HL-60/S4 (cell line): ENCODE results near the gene NFE2L2.
"Not testable (repeated sequence)": the region's sequence is repeated elsewhere in the genome, so short reads cannot be mapped to it uniquely, and the experiment has no call there.

Source experiments
- in situ Hi-C: fragments of 300-500 bp; cut with MboI; formaldehyde crosslinking; loops from 2 replicates; pipeline ENCODE4 v1.14.3; 2022; ENCODE audit warnings: low sequenced_read_pairs

The NFE2L2 gene

DNA sequence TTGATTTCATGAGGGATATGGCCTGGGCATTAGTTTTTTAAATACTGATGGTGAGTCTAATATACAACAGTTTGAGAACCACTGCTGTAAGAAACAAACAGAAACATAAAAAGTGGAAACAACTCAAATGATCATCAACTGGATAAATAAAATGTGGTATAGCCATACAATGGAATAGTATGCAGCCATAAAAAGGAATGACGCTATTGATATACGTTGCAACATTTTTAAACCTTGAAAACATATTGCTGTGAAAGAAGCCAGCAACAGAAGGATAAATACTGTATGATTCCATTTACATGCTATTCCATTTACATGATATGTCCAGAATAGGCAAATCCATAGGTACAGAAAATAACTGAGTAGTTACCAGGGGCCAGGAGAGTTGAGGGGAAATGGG, 6.5 kb downstream of the NFE2L2 start:
- in situ Hi-C loops, result no loop called here

DNA sequence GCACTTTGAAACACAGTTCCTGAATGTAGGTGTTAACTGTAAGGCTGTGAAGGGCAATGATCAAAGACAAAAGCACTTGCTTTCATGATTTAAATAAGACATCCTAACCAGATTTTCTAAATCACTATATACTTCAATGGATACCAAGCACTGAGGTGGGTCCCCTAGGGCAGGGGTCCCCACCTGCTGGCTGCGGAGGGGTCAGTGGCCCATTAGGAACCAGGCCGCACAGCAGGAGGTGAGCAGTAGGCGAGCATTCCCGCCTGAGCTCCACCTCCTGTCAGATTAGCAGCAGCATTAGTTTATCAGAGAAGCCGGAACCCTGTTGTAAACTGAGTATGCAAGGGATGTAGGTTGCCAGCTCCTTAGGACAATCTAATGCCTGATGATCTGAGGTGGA, 7.1 kb downstream of the NFE2L2 start:
- in situ Hi-C loops, result no loop called here

DNA sequence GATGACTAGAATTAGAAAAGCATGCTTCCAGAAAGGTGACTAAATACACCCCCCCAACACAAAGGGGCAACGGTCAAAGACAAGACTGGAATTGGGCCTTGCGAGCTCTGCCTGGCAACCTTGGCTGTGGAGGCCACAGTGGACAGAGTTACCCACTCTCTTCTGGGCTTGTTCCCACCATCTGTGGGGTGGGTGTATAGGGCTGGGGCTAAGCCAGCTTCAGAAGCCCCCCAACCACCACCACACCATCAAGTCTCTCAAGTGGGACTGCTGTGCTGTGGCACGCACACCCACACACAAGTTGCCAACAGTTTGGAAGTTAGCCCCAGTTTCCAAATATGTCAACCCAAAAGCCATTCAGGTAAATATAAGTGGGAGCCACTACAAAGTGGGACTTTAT, 7.8 kb downstream of the NFE2L2 start:
- in situ Hi-C loops, result no loop called here

DNA sequence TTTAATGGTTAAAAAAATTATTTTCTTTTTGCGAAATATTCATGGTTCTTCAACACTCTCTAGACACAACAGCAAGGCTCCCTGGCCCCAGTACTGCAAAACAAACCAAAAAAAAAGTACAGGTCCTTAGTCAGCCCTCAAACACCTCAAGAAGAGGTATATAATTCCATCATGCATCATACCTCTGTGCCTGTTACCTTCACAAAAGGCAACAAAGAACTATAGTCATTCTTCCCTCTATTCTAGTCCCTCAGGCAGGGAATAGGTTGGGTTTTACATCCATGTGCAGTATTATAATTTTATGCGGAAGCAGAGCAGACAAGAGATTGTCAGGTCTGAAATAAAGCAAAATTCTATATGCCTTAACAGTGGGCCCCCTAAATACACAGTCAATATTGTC, 8.5 kb downstream of the NFE2L2 start:
- in situ Hi-C loops, result no loop called here

DNA sequence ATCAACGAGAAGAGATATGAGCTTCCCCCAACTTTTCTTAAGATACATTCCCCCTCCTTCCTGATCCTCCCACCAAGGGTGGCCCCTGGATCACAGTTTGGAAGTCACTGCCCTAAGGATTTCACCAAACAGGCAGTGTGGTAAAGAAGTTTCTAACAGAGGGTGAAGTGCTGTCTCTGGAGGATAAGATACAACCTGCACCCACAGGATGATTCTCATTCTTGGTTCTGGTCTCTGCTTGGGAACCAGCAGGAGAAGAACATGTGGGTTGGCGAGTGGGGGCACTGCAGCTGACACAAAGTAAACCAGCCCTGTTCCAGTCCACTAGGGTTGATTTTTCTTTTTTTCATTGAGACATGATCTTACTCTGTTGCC, 9.3 kb downstream of the NFE2L2 start:
- in situ Hi-C loops, result no loop called here

DNA sequence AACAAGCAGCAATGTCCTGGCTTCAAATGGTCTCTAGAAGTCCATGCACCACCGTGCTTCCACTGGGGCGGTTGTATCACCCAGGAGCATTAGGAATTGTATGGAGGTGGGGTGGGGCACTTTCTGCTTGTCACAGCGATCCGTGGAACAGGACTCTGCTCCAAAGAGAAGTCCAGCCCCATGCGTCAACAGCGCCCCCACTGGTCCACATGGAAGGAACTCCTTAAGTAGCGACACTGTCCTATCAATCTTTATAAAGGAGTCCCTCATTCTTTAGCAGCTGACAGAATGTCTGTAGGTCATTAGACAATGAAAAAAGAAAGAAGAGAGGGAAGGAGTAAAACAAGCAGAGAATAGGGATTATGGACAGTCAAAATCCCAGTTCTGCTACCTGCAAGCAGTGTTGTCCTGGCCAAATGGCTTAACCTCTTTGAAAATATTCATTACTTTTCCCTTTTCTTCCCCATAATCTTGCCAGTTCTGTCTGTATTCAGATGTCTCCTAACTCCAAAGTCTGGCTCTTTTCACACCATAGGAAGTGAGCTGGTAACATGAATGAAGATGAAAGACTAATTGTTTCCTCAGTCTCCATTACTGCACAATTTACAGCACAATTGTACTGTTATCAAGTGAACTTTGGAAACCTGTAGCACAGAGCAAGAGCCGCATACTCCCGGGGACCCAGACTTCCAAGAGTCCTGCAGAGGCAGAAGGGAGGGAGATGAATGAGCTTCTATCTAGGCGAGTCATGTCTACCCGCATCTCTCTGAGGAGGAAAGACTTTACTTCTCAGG, 9.9 kb downstream of the NFE2L2 start:
- in situ Hi-C loops, result no loop called here

DNA sequence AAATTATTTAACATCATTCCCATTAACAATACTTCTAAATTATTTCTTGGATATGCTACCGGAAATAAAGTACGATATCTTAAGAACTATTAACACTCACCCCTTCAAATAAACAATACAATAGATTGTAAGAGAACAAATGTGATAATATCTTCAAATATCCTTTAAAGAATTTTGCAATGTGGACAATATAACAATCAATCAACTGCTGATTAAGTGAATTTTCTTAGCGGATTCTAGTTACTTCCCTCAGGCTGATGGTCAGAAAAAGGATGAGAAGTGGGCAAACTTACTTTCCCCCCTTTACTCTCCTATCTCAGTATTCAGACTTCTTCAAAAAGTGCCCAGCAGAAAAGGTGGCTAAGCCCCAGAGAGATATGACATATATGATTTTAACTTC, 10.8 kb downstream of the NFE2L2 start:
- in situ Hi-C loops, result no loop called here

DNA sequence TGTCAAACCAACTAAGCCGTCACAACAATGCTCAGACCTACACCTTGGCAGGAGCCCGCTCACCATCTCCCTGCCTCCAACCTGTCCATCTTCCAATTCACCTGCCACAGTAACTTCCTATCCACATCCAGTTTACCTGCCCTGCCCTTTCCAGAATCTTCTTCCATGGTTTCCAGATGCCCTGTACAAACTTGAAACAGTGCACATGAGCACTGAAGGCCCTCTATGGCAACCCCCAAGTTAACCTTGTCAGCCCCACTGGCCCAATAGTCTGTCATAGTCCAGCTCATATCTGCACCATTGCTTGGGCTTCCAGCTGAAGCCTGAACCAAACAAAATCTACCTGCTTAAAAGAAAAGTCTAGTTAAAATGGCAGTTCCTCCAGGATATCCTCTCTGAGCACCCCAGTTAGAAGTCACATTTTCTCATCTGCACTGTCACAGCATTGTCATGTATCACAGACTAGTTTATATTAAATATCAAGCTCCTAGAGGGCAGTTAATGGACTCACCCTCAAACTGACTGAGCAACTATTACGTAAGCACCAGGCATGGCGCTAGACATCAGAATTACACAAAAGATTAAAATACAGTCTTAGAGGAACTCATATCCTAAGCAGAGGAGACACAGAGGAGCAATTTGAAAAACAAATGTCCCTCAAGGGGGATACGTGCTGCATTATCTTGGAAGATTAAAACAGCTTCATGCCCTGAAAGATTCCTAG, 11.6 kb downstream of the NFE2L2 start:
- in situ Hi-C loops, result no loop called here

DNA sequence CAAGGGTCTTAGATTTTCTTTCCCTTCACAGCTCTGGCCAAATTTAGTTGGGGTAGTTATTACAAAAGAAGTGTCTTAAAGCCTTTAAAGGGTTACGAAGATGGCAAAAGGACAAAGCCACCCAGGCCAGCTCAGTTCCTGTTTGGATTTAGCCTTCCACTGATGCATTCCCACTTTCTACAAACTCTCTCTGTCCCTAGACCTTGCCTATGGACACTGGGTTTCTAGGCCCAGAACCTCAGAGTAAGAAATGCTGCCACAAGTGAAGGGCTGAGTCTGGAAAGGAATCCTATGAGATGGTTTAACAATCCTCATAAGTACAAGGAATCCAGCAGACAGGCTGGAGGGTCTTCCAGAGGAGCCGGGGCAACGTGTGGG, 13.4 kb downstream of the NFE2L2 start:
- in situ Hi-C loops, result no loop called here

DNA sequence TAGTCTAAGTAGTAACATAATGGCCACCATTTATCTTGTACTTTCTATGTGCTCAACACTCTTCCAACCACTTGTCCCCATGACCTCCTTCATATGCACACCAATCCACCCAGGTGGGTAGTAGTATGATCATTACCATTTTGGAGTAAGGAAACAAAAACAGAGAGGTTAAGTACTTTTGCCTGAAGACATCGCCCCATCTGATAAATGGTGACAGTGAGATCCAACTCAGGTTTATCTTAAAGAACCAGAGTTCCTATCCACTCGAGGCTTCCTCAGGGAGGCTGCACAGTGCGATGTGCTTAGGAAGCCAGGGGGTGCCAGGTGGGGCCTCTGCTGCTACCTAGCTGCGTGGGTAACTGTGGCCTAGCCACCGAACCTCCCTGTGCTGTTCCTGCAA, 14.1 kb downstream of the NFE2L2 start:
- in situ Hi-C loops, result no loop called here

DNA sequence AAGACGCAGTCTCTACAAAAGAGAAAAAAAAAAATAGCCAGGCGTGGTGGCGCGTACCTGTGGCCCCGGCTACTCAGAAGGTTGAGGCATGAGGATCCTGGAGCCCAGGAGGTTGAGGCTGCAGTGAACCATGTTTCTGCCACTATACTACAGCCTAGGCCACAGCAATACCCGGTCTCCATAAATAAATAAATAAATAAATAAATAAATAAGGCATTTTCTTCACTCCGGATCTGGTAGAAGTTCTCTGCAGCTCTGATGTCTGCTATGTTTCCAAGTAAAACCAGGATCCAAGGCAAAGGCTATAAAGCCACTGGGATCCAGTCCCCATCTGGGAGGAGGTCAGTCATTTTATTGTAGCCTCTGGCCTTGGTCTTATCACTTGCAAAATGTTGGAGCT, 15.5 kb downstream of the NFE2L2 start:
- in situ Hi-C loops, result no loop called here

DNA sequence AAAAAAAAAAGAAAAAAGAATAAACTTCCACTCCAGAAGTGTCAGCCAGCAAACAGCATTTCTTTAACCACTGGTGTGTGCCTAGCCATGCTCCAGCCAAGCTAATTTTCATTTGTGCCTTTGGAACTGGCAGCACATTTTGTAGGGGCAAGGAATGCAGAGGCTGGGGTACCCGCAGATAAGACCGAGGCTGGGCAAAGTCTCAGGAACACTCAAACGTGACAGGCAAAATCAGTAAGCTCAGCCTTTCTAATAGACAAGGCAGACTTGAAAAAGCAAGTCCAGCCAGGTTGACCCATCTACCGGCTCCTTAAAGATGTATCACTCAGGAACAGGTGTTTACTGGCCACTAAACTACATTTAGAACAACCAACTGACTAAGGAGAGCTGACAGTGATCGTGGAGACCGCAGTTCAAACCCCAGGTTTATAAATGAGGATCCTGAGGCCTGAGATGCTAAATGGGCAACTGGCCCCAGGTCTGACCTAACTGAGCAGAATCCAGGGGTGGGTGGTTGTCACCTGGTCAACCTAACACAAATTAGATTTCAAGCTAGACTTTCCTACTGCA, 16.7 kb downstream of the NFE2L2 start:
- in situ Hi-C loops, result no loop called here

DNA sequence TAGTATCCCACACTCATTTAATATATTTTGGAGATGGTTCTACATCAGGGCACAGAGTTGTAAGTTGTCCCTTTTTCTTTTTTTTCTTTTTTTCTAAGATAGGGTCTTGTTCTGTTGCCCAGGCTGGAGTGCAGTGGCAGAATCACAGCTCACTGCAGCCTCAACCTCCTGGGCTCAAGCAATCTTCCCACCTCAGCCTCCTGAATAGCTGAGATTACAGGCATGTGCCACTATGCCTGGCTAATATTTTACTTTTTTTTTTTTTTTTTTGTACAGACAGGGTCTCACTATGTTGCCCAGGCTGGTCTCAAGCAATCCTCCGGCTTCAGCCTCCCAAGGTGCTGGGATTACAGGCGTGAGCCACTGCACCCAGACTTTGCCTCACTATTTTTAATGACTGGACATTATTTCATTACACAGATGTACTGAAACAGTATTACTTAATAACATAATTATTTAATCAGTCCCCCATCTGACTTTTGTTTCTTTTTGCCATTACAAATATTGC, 17.9 kb downstream of the NFE2L2 start:
- in situ Hi-C loops, result not testable (repeated sequence)

DNA sequence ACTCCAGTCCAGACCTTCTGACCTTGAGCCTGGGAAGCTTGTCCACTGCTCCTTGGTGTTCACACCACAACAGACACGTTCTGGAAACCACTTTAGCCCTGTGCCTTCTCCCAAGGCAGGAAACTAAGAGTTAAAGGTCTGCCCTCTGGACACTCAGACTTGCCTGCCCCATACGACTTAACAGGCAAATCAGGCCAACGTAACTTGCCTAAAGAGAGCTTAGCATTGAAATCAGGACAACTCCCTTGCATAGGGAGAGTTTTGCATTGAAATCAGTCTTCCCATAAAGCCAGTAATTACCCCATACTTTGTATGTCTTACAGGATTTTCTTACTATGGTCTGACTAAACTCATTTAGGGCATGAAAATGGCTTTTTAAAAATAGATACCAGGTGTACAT, 18.5 kb downstream of the NFE2L2 start:
- in situ Hi-C loops, result no loop called here

DNA sequence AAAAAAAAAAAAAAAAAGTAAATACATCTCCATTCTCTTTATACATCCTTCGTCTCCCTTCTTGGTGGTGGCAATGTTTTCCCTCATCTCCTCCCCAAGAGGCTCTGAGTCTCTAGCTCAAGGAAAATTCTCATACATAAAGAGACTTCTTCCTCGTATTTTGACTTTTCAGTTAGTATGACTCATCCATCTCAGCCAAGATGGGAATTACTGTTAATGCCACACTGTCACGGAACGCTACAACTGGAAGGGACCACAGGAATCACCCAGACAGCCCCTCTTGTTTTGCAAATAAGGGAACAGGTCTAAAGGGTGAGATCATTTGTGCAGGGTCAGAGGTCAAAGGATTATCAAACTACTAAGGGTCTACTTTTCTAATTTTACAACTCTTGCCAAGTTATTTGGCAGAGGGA, 19.5 kb downstream of the NFE2L2 start:
- in situ Hi-C loops, result no loop called here

DNA sequence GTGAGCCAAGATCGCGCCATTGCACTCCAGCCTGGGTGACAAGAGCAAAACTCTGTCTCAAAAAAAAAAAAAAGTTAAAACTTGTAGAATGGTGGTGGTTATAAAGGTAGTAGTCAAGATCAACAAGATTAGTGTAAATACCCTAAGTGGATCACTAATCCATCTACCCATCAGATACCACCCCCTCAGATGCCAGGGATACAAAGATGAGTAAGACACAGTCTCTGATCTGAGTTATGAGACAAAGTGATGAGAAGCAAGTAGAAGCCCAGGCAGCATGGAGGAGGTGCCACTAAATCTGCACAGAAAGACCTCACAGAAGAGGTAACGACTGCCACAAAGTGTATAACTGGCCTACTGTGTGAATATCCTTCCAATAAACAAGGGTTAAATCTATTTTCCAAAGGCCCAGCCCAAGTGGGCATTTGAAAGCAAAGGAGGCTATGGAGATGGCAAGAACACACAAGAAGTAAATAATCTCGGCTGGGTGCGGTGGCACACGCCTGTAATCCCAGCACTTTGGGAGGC, 20.2 kb downstream of the NFE2L2 start:
- in situ Hi-C loops, result no loop called here

DNA sequence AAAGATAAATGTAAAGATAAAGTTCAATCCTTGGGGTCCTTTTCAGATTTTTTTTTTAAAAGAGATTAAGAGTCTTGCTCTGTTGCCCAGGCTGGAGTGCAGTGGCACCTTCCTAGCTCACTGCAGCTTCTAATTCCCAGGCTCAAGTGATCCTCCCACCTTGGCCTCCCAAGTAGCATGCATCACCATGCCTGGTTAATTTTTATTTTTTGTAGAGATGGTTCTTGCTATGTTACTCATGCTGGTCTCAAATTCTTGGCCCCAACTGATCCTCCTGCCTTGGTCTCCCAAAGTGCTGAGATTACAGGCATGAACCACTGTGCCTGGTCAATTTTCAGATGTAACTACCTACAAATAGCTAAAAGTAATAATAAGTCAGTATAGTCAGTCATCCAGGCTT, 21.1 kb downstream of the NFE2L2 start:
- in situ Hi-C loops, result no loop called here

DNA sequence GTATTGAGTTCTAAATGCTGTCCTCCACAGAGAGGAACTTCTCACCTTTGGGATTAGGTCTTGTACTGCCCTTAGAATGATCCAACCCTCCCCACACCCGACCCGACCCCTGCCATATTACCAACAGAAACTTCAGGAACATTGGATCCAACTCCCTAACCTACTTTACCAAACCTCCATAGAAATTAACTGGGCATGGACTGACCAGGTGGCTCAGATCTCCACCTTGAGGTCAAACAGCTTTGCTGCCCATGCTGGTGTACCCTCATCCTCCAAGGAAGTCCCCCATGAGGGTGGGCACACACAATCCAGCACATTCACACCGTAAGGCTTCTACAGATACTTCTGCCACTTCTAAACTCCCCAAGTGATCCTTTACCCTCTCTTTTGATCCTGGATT, 21.5 kb downstream of the NFE2L2 start:
- in situ Hi-C loops, result no loop called here

DNA sequence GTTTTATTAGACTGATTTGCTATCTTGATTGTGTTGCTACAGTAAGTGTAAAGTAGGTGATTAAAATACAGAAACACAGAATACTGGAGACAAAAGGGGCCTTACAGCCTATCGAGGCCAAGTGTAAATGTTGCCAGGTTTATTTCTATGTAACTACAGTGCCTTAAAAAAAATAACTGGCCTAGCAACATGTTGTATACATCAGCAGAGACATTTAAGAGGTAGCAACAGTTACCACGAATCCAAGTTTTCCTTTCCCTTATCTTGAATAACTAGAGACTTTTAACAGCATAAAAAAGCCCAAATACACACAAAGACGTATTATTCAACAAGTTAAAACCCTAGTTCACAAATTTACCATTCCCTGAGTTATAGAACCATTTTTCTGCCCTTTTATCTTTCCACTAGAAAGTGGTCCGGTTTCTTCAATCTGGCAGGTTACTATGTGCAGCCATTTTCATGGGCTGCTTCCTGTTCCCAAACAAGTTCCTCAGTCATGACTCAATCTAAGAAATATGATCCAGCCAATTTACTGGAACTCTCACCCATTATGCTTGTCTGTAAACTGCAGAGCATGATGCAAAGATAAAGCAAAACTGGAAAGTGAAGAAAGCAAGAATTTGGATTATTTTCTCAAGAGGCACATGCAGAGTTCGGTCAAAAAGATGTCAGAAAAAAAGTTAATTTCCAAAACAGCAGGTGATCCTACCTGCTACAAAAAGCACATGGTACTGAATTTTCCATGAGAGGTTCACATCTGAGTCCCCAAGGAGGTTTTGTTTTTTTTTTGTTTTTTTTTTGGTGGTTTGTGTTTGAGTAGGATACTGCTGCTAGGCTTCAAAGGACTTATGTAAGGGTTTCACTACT, 22.2 kb downstream of the NFE2L2 start:
- in situ Hi-C loops, result no loop called here

DNA sequence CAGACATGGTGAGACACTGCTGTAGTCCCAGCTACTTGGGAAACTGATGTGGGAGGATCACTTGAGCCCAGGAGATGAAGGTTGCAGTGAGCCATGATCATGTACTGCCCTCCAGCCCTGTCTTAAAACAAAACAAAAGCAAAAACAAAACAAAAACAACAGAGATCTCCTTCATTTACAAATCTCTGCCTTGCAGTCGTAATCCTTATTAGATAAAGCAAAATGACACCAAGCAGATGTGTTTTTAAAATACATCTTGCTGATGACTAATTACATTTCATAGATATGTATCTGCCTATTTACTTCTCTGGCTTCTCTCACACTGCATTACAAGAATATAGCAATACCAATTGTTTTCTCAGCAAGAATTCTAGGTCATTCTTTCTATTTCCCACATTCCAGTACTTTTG, 22.8 kb downstream of the NFE2L2 start:
- in situ Hi-C loops, result no loop called here
